GDM1 (cell line): ENCODE results near the gene UBR2.
"Not testable (repeated sequence)": the region's sequence is repeated elsewhere in the genome, so short reads cannot be mapped to it uniquely, and the experiment has no call there.

Experiments used
- DNase-seq: peaks from one replicate; lab custom pipeline; 2025; lab: John Stamatoyannopoulos, UW

UBR2 gene

DNA sequence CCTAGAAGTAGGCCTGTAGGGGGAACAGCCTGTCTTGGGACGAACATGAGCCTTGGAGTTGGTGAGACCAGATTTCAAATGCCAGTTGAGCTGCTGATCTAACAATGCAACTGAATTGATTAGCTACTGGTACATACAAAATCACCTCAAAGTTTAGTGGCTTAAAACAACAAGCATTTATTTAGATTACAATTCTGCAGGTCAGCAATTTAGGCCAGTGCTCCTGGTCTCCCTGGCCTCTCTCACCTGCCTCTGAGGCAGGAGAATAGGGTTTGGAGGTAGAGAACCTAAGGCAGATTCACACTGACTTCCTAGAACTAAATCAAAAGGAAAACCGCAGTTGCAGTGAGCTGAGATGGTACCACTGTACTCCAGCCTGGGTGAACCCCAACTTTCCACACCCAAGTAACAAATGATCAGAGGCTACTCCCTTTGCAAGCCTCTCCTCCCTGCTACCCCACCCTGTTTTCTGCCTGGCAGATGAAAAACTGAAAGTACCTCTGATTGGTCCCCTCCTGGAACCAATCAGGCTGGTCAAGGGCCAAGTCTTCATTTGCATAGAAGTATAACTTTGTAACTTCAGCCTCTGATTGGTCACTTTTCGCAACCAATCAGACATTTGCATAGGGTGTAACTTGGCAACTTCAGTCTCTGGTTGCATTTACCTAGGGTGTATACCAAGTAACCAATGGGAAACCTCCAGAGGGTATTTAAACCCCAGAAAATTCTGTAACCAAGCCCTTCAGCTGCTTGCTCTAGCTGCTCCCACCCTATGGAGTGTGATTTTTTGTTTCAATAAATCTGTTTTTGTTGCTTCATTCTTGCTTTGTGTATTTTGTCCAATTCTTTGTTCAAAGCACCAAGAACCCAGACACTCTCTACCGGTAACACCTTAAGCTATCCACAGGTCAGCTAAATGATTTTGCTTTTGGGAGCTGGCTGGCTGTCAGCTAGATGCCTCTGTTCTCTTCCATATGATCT, 8.1 kb upstream of the UBR2 start:
- no peak for DNase-seq

DNA sequence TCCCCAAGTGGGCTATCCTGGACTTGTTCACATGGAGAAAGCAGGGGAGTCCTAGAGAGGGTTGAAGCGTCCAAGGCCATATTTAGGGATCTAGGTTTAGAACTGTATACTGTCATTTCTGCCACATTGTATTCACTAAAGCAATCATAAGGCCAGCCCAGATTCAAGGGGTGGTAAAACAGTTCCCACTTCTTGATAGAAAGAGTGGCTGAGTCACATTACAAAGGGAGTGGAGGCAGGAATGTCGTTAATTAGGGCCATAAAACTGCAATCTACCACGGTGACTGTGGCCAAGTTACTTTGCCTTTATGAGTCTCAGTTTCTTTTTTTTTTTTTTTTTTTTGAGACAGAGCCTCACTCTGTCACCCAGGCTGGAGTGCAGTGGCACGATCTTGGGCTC, 7.4 kb upstream of the UBR2 start:
- no peak for DNase-seq

DNA sequence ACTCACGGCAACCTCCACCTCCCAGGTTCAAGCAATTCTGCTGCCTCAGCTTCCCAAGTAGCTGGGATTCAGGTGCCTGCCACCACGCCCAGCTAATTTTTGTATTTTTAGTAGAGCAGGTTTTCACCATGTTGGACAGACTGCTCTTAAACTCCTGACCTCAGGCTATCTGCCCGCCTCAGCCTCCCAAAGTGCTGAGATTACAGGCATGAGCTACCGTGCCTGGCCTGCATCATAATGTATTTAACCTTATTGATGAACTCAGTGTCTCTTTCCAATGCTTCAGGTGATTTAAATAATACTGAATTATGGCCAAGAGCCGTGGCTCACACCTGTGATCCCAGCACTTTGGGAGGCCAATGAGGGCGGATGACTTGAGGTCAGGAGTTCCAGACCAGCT, 4.6 kb upstream of the UBR2 start:
- not testable (repeated sequence) for DNase-seq

DNA sequence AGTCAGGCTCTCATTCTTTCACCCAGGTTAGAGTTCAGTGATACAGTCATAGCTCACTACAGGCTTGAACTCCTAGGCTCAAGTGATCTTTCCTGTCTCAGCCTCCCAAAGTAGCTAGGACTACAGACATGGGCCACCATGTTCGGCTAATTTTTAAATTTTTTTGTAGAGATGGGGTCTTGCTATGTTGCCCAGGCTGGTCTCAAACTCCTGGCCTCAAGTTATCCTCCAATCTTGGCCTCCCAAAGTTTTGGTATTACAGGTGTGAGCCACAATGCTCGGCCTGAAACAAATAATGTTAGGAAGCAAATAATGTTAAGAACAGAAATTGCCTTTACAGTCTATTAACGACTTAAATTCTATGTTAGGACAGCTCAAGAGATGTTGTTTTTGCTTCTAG, 1.8 kb upstream of the UBR2 start:
- no peak for DNase-seq

DNA sequence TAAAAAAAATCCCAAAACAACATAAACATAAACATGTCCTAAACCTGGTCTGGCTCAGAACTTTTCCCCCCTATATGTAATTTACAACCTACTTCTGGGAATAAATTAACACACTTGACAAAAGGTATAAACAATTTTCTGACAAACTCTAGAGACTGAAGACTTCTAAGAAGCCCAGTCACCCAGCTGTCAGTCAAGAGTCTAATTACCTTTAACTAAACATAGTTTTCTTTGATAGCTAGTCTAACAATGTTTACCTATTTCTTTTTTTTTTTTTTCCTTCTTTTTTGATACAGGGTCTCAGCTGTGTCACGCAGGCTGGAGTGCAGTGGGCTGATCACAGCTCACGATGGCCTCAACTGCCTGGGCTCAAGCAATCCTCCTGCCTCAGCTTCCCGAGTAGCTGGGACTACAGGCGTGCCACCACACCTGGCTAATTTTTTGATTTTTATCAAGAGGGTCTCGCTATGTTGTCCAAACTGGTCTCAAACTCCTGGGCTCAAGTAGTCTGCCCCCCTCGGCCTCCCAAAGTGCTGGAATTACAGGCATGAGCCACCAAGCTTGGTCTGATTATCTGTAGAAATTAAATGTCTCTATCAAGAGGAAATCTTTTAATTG, 932 bp upstream of the UBR2 start:
- DNase-seq, result no peak

DNA sequence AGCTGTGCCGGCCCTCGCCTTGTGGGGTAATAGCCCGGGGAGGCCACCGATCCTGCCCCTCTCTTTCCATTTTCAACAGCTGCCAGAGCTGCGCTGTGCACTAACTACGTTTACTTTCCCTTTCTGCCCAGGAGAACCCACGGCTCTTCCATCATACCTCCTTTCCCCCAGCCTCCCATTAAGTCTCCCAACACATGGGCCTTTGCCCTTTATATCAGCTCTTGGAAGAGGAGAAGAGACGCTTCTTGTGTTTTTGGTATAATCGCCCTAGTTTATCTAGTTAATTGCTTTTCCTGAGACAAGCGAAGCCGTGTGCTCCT, 637 bp downstream of the UBR2 start:
- no peak for DNase-seq

DNA sequence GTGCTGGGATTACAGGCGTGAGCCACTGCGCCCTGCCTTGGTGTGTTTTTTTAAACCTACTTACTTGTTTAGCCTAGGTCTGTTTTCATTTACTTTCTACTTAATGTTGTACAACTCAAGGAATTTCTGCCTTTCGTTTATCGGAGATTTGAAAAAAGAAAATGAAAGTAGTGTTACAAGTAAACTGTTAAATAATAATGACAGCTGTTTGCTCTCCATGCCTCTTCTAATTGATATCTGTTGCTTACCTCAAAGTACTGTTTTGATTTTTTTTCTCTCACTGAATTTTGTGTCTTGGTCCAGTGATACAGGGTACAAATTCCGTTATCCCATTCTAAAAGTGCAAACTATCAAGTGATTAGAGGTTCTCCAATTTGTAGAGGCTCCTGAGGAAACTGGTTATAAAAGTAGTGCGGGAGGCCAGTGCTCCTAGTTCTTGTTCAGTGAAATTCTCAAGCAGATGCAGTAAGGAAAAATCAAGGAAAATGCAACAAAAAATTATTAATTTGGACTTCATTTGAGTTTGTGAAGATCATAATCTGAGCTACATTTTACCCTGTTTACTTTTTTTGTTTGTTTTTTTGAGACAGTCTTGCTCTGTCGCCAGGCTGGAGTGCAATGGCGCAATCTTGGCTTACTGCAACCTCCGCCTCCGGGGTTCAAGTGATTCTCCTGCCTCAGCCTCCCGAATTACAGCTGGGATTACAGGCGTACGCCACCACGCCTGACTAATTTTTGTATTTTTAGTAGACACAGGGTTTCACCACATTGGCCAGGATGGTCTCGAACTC, 2.2 kb downstream of the UBR2 start:
- DNase-seq, result no peak

DNA sequence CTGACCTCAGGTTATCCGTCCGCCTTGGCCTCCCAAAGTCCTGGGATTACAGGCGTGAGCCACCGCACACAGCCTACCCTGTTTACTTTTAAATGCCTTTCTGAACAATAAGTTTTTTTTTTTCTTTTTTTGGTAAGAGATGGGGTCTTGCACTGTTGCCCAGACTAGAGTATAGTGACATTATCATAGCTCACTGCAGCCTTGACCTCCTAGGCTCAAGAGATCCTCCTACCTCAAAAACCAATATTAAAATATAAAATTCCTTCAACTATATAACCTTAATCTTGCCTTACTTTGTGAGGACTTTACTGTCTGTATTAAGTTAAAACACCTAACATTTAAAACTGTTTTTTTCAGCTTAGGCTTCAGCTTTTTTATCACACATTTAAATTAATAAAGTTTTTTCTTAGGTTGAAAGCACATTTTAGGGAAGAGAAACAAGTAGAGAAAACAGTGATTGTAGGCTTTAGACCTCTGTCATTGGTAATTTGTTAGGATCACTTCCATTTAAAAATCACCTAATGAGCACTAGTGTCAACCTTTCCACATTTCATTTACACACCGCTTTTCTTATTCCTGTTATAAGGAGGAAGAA, 2.9 kb downstream of the UBR2 start:
- DNase-seq, result no peak

DNA sequence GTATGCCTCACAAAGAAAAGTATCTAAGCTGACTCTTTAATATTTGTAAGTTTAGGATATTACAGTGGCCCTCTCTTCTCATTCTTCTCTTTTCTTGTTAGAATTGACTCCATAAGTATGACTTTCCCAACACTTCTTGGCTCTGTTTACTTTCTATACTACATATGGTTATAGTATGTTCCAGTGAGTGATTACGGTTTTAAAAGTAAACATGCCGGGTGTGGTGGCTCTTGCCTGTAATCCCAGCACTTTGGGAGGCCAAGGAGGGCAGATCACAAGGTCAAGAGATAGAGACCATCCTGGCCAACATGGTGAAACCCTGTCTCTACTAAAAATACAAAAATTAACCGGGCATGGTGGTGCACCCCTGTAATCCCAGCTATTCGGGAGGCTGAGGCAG, 3.4 kb downstream of the UBR2 start:
- not testable (repeated sequence) for DNase-seq

DNA sequence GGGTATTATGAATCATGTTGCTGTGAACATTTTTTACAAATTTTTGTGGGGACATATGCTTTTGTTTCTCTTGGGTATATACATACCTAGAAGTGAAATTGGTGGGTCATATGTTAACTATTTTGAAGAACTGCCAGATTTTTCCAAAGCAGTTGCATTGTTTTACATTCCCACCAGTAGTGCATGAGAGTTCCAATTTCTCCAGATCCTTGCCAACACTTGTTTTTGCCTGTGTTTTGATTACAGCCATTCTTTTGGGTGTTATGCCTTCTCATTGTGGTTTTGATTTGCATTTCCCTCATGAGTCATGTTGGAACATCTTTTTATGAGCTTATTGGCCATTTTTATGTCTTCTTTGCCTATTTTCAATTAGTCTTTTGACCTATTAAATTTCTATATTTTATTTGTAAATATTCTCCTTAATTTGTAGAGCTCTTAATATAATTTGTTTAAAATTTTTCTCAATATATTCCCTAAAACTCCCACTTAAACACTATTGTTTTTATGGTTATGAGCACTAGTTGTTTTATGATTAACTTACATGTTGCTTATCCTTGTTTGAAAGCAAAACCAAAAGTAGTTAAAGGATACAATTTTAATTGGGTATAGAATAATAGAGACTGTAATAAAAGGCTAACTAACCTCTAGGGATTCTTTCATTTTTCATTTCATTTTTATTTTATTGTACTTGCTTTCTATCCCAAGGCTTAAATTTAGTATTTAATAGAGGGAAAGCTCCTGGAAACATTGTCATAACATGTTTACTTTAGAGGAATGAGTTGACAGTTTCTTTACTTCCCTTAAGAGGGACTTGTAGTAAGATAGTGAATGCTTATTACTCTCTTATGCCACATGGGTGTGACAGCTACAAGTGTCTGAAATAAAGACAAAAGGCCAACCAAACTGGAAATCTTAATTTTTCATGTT, 5.5 kb downstream of the UBR2 start:
- DNase-seq, result no peak

DNA sequence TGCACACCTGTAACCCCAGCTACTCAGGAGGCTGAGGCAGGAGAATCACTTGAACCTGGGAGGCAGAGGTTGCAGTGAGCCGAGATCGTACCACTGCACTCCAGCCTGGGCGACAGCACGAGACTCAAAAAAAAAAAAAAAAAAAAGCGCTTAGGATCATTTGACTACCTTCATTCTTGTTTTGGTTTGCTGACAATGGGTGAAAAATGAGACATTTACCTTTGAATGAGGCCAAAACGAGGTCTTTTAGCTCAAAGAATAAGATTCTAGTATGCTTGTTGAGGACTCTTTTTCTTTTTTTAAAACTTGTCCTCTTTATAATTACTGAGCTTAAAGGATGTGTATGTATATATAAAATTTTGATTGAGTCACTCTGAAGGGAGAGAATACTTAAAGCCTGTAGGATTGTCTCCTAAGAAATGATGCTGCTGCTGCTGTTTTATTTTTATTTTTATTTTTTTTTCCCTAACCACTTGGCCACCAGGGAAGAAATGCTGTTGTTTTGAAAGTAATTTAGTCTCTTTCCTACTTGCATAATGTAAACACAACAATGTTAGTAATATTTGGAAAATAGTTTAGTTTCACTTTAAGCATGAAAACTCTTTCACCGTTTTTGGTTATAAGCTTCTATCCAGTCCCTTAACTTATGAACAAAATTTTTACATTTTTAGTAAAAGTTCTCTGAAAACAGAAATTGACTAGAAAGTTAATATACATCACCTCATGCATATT, 7.9 kb downstream of the UBR2 start:
- DNase-seq, result no peak

DNA sequence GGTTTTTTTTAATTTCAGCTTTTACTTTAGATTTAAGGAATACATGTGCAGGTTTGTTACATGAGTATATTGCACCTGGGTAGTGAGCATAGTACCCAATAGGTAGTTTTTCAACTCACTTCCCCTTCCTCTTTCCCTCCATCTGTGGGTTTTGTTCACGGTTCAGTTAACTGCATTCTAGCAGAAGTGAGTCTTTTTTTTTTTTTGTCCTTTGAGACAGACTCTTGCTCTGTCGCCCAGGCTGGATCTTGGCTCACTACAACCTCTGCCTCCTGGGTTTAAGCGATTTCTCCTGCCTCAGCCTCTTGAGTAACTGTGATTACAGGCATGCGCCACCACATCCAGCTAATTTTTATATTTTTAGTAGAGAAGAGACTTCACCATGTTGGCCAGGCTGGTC, 8.7 kb downstream of the UBR2 start:
- DNase-seq, result peak; percentile 56

DNA sequence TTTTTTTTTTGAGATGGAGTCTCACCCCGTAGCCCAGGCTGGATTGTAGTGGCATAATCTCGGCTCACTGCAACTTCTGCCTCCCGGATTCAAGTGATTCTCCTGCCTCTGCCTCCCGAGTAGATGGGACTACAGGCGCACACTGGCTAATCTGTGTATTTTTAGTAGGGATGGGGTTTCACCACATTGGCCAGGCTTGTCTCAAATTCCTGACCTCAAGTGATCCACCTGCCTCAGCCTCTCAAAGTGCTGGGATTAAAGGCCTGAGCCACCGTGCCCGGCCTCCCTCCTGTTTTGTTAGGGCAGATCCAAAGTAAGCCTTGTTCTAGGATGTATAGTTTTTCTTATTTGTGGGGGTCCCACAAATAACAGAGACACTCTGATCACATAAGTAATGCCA, 12.7 kb downstream of the UBR2 start:
- not testable (repeated sequence) for DNase-seq

DNA sequence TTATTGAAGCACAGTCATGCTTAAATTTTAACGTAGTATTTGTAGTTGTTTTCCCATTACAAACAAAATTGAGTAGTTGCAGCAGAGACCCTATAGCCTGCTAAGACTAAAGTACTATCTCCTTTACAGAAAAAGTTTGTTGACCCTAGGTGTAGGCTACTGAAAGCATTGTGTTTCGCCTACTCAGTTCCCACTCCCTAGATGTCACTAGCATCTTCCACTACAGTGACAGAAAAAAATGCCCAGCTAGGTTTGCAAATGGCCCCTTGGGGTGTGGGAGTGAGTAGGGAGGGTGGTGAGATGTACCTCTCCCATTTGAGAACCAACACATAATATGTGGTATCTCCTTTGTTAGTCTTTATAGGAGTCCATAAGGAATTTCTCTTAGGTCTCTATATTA, 34.5 kb downstream of the UBR2 start:
- no peak for DNase-seq

DNA sequence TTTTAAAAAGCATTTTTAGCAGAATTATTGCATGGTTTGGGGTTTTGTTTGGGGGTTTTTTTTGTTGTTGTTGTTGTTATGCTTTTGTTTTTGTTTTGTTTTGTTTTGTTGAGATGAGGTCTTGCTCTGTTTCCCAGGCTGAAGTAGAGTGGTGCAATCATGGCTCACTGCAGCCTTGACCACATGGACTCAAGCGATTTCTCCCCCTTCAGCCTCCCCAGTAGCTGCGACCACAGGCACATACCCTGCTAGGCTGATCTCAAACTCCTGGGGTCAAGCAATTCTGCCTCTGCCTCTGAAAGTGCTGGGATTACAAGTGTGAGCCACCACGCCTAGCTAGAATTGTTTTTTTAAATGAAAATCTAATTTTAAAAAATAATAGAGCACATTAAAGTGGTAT, 35.7 kb downstream of the UBR2 start:
- DNase-seq, result no peak

DNA sequence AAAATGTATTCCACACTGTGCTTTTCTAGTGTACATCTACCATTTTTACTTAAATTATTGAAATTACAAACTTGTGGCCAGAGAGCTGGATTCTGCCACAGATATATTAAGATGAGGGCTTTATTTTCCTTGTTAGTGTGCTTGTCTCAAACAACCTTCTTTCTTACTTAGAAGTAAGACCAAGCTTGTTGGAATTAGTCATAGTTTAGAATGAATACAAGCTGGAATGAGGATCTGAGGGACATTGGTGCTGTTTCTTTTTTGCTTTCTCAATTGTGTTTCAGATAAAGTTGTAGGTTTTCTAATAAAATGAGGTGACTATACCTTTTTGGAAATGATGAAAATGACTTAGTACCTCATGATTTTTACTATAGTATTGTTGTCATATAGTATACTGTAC, 40.3 kb downstream of the UBR2 start:
- DNase-seq, result no peak

DNA sequence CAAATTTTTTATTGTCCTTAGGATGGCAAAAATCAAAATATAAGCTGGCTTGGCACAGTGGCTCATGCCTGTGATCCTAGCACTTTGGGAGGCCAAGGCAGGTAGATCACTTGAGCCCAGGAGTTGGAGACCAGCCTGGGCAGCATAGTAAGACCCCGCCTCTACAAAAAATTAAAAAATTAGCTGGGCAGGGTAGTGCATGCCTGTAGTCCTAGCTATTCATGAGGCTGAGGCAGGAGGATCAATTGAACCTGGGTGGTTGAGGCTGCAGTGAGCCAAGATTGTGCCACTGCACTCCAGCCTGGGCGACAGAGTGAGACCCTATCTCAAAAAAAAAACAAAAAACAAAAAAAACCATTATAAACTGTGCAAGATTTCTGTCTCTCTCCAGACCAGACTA, 40.9 kb downstream of the UBR2 start:
- DNase-seq, result not testable (repeated sequence)

DNA sequence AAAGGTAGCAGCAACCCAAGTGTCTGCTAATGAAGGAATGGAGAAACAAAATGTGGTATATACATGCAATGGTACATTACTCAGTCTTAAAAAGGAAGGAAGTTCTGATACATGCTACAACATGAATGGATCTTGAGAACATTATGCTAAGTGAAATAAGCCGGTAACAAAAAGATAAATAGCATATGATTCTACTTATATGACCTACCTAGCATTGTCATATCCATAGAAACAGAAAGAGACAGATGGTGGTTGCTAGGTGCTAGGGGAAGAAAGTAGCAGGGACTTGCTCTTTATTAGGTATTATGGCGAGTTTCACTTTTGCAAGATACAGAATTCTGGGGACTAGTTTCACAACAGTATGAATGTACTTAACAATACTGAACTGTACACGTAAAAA, 46.6 kb downstream of the UBR2 start:
- no peak for DNase-seq

DNA sequence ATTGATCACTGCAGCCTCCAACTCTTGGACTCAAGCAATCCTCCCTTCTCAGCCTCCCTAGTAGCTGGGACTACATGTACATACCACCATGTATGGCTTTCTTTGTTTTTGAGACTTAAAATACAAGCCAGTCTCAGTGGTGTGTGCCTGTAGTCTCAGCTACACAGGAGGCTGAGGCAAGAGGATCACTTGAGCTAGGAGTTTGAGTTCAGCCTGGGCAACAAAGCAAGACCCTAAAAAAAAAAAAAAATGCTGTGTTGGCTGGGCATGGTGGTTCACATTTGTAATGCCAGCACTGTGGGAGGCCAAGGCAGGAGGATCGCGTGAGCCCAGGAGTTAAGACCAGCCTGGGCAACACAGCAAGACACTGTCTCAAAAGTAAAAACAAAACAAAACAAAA, 51.7 kb downstream of the UBR2 start:
- no peak for DNase-seq

DNA sequence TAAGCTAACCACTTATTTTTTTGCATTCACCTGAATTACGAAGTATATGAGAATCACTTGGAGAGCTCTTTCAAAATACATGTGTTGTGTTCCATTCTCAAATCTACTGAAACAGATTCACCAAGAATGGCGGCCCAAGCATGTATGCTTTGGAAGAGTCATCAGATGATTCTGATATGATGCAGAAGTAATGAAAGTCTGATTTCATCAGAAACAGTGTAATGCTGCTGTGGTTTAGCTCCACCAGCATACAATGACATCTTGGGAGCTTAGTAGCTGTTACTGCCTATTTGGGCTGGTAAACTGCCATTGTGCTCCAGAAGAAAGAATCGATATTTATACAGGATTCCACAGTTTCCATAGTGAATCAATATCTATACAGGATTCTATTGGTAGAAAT, 52.9 kb downstream of the UBR2 start:
- no peak for DNase-seq

DNA sequence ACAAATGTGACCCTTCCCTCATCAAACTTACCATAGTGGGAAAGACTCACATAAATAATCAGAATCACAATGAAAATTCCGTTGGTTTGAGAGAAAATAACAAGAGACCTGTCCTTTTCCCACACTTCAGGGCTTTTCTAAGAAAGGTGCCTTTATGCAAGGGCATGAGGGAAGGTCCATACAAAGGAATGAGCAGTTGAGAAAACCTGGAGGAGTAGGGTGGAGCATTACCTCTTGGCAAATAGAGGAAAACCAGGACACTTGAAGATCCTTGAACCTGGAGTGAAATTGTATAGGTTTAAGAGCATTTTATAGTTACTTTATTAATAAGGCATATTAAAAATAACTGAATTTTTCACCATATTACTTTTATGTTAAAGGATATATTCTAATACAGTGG, 54.3 kb downstream of the UBR2 start:
- DNase-seq, result no peak
